ENCODE measurements around the gene CPNE5.

DNA sequence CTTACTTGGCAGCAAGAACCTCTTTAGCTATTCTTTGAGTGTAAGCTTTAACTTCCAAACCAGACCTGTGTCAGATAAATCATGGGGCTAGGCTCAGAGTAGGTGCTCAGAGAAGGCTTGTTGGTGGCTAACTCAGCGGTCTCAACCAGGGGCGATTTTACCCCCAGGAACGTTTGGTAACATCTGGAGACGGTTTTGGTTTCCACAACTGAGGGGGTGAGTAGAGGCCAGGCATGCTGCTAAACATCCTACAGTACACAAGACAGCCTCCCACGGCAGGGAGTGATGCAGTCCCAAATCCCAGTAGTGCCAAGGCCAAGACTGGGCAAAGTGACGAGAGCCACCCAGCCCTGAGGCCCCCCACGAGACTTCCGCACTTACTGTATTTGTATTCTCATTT is 82.5 kb downstream of the CPNE5 start:
- no peak for TF ChIP-seq POLR2A (IDR thresholded peaks at IDR 0.05)
- TF ChIP-seq, protein P1, sequence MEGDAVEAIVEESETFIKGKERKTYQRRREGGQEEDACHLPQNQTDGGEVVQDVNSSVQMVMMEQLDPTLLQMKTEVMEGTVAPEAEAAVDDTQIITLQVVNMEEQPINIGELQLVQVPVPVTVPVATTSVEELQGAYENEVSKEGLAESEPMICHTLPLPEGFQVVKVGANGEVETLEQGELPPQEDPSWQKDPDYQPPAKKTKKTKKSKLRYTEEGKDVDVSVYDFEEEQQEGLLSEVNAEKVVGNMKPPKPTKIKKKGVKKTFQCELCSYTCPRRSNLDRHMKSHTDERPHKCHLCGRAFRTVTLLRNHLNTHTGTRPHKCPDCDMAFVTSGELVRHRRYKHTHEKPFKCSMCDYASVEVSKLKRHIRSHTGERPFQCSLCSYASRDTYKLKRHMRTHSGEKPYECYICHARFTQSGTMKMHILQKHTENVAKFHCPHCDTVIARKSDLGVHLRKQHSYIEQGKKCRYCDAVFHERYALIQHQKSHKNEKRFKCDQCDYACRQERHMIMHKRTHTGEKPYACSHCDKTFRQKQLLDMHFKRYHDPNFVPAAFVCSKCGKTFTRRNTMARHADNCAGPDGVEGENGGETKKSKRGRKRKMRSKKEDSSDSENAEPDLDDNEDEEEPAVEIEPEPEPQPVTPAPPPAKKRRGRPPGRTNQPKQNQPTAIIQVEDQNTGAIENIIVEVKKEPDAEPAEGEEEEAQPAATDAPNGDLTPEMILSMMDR (IDR thresholded peaks at IDR 0.05) = no peak
- TF ChIP-seq EP300 (IDR thresholded peaks at IDR 0.05) = no peak
- no peak for TF ChIP-seq POLR2AphosphoS5 (IDR thresholded peaks at IDR 0.05)

Measured in stomach (tissue), 4 donors.